Measurements from ENCODE around the gene ADAMTSL4. TPM values are rescaled to one million over a fixed set of nuclear protein-coding genes. Genes with fewer than 3 reads are reported as not detected.

Gene ADAMTSL4
- total and polyA plus RNA-seq, 9 of the 15 experiments (the other 6 are each of a cell fraction or from before 2014, with no cell fraction given), result 12.7 to 212 (median 35.6) TPM

- TF ChIP-seq ZNF609 (CRISPR knock-in tag; IDR thresholded peaks at IDR 0.05; ENCODE audit: borderline replicate concordance) (no peak), ZNF217 (CRISPR knock-in tag; IDR thresholded peaks at IDR 0.05) (no peak), CGGBP1 (CRISPR knock-in tag; IDR thresholded peaks at IDR 0.05) (no peak), SLC30A9 (CRISPR knock-in tag; IDR thresholded peaks at IDR 0.05) (no peak), SREBF2 (CRISPR knock-in tag; IDR thresholded peaks at IDR 0.05) (no peak), RBFOX2 (IDR thresholded peaks at IDR 0.05; ENCODE audit: low read depth, low read length) (peak; percentile 64), FOXA3 (CRISPR knock-in tag; conservative IDR thresholded peaks at IDR 0.05 in 1 of 2, IDR thresholded peaks at IDR 0.05 in 1 of 2) (no peak), SUPT5H (IDR thresholded peaks at IDR 0.05) (peak; percentile 30; the same call in 1 of the 2 replicates), HNRNPLL (IDR thresholded peaks at IDR 0.05; ENCODE audit: low read depth, low read length, poor library complexity, severe bottlenecking) (peak; percentile 57), ZNF280A (IDR thresholded peaks at IDR 0.05; ENCODE audit: low read depth, partially characterized antibody) (no peak), CEBPB (tag; IDR thresholded peaks at IDR 0.05) (no peak), CHD4 (IDR thresholded peaks at IDR 0.05; ENCODE audit: insufficient read depth, insufficient replicate concordance, low read depth, low read length, poor library complexity, severe bottlenecking) (no peak), HNRNPL (IDR thresholded peaks at IDR 0.05; ENCODE audit: low read depth, low read length) (no peak), NFYB (IDR thresholded peaks at IDR 0.05; ENCODE audit: extremely low read depth, insufficient read length) (no peak), OTX1 (CRISPR knock-in tag; IDR thresholded peaks at IDR 0.05) (no peak)
These were observed 7.0 kb downstream of the ADAMTSL4 start (continued) for GRCh38 chr1:150555971-150556865.

Data from K562 (cell line).